HG02610 (cell line): ENCODE measurements around the gene AMOTL2.

ENCODE experiments used
- ATAC-seq: cut with Tn5 transposase; IDR thresholded peaks from one replicate; pipeline ENCODE4 v1.9.1; 2021; ENCODE audit warnings: mild to moderate bottlenecking, moderate library complexity; ENCODE audit not compliant: unreplicated experiment

Gene AMOTL2

DNA sequence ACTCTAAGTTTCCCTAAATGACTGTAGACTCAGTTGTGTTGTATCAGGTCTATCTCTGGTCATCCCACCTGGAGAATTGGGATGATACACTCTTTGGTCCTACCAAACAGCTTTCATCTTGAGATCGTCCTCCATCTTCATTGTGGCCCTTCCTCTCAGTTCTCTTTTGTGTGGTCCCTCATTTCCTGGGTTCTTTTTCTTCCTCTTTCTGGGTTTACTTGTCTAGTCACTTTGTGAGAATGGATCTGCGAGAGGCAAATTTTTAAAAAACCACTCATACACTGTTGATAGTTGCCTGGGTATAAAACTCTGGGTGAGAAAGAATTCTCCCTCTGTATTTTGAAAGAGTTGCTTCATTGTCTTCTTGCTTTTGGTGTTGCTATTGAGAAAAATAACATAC, 6.0 kb upstream of the AMOTL2 start:
- no peak for ATAC-seq

DNA sequence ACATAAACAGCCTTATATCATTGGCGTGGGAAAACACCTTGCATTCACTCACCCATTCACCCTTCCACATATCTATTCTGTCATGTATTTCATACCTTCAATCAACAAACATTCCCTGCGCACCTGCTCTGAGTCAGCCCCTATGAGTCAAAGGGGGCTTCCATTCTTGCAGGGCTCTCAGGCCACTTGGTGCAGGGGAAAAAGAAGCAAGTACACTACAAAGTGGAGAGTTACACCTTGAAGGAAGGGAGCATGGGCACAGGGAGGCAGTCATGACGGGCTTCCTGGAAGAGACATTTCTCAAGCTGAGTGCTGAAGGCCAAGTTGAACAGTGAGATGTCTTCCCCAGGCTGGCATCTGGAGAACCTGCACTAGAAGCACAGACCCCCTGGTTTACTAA, 4.6 kb upstream of the AMOTL2 start:
- ATAC-seq = no peak

DNA sequence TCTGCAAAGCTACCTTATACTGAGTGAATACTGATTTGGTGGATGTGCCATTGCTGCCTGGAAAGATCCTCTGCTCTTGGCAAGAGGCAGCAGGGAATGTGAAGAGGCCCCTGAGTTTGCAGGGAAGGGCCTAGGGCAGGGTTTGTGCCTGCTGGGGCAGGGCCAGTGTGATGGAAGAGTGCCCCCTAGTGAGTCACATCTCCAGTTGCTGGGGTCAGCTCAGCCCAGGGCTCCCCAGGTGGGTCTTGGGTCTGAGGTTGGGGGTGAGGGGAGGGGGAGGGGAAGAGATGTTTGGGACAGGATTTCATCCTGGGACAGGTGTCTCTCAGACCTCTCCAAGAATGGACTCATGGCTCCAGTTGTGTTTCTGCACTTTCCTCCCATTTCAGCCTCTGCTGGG, 4.1 kb upstream of the AMOTL2 start:
- no peak for ATAC-seq

- no peak for ATAC-seq
These were observed 3.6 kb upstream of the AMOTL2 start for GRCh38 chr3:134377896-134378295.

GRCh38 chr3:134376786-134377426, 2.7 kb upstream of the AMOTL2 start:
- no peak for ATAC-seq

GRCh38 chr3:134376385-134376765, 2.1 kb upstream of the AMOTL2 start:
- ATAC-seq = no peak

GRCh38 chr3:134375582-134376384, 1.5 kb upstream of the AMOTL2 start:
- no peak for ATAC-seq

DNA sequence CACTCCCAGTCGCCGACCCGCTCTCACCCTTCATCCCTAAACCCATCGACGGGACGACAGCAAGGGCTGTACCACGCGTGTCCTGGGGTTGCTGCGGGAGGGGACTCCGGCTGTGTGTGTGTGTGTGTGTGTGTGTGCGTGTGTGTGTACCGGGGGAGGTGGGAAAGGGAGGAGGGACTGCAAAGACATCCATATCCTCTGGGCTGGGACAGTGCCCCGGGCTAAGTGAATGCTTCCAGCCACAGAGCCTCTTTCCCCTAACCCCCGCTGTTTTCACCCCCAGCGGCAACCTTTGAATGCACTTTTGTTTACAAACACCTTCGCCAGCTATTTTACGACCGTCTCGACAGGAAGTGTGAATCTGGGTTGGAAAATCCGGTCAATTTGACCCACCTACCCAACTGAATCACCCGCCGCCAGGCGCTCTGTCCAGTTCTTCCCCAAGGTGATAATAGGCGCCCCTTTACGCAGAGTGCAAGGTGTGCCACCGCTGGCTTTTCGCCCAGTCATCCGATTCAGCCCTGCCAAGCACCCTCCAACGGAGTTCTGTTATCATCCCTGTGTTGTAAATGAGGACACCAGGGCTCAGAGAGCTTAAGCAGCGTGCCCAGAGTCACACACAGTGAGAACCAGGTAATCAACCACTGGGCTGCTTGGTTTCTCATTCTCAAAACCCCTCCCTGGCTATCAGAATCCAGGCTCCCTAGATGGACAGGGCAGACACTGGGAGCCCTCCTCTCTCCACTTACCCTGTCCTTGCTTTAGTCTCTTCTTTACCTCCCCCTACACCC, 739 bp upstream of the AMOTL2 start:
- no peak for ATAC-seq

GRCh38 chr3:134373271-134374104, 759 bp downstream of the AMOTL2 start:
- ATAC-seq = no peak

DNA sequence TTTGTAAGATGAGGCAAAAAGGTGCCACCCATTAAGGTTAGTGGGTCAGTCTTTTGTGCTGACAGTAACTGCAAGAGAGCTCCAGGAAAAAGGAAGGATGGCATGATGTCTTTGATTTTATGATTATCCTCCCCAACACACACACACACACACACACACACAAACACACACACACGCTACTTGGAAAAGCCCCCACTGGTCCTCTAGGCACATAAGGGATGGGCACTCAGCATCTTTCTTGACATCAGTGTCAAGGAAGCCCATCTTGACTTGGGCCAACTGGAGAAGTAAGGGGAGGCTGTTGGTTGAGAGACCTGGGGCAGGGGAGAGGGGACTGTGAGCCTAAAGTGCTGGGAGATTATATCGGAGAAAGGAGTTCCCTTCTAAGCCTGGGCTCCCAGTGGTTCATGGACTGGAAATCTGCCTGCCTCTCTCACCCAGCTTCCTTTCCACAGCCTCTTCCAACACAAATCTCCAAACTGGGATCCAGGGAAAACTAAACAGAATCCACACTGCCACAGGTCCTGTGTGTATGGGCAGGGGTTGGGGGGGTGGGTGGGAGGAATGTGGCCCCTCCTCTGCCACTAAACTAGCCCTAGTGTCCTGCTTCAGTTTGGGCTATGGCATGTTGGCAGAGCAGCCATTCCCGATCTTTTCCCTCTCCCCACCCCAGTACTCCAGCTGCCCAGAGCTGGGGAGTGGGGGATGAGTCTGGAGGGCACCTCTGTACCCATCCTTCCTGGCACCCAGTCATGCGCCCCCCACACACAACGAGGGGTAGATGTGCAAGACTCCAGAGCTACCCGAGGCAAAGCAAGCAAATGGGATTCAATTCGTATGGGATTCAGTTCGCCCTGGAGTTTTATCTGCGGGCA, 1.6 kb downstream of the AMOTL2 start:
- no peak for ATAC-seq

- ATAC-seq = no peak
These were observed 2.5 kb downstream of the AMOTL2 start for GRCh38 chr3:134371542-134372324.

DNA sequence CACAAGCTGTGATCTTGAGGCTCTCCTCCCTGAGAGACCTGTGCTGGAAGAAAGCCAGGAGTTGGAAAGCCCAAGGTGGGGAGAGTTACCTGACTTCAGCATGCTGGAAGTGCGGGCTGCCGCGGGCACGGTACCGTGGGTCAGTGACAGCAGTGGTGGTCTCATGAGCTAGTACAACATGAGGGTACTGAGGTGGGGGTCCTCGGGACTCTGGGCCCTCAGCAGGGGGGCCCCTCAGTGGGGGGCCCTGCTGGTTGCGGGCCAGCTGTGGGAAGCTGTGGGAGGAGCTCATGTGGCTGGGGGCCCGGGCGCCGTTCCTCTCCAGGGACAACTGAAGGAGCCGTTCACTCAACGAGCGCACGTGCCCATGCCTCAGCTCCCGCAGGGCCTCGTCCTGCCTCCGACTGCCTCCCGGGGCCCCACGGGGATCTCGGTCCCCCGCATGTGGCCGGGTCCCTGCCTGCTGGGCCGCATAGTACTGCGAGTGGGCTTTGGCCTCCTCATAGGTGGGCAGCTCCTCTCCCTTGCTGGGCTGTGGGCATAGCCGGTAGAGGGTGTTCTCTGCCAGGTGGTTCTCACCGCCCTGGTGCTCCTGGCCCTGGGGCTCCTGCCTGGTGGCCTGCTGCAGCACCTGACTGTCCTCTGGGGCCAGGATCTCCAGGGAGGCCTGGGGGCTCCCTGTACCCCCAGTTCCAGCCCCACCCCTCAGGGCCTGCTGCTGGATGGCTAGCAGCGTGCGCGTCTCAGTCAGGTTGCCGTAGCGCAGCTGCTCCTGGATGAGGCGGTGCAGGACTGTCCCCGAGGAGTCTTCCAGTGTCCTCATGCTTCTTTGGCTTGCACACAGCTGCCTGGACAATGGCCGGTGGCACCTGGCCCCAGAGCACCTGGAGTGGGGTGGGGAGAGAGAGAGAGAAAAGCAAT, 3.4 kb downstream of the AMOTL2 start:
- ATAC-seq = no peak

GRCh38 chr3:134369861-134370596, 4.2 kb downstream of the AMOTL2 start:
- ATAC-seq = no peak

DNA sequence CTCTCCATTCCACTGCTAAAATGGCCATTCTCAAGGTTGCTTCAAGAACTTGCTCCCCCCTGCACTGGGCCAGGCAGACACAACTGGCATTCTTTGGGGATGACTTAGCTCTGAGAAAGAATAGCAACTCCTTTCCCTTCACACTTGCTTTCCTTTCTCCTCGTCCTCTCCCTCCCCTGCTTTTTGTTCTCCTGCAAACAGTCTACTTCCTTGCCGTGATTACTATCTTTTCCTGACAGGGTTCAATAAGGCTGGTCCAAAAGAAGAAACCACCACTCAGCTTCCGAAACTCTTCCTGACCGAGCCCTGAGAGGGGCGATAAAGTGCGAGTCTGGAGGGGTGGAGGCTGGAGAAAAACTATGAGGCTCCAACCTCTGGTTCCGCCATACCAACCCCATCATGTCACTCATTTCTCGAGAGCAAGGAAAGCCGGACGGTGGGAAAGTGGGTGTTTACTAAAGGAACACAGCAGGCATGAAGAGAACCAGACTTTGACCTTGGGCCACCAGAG, 5.0 kb downstream of the AMOTL2 start:
- ATAC-seq = no peak

- no peak for ATAC-seq
These were observed 5.5 kb downstream of the AMOTL2 start for GRCh38 chr3:134368751-134369105.

DNA sequence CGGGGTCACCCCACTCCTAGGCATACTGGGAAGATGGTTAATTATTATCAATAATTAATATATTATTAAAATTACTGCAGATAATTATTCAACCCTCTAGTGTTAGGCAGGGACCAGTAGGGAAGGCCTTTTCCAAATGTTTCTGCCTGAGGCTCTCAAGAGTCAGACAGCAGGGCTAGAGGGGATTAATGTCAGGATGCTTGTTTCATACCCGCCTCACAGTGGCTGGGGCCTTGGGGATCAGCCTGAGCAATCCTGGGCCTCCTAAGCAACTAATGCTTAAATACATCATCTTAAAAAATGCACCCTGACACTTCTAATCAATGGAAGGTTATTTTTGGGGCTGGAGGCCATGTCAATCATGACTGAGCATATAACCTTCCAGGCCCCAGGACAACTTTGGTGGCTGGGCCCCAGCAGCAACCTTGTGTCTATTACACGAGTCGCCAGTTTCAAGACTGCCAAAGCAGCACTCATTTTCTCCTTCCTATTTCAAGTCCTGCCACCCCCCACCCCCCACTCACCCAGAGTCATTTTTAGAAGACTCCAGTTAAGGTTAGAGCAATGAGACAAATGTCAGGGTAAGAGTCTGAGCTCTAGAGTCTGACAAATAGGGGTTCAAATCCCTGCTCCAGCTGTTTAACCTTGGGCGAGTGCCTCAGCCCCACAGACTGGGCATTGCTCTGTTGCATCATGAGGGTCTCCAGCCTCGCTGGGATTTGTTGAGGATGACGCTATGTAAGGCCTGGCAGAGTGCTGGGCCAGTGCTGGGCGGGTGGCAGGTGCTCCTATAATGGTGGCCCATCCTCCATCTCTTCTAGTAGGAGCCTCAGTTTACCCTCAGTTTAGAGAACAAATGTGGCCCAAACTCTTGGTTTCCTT, 6.1 kb downstream of the AMOTL2 start:
- no peak for ATAC-seq
